PC-9 (cell line): ENCODE measurements around the gene KRTAP6-3. TPM values are rescaled to one million over a fixed set of nuclear protein-coding genes. Genes with fewer than 3 reads are reported as not detected.

Experiments
- BruUV-seq: library from RNA; stranded (reverse); fragments of 400-500 nt; replicated peaks from 2 replicates; lab custom pipeline; 2021; lab: Mats Ljungman, UMichigan
- CTCF ChIA-PET: fragments of 300-600 bp; sonication (Branson Sonifier 250); formaldehyde crosslinking; loops from one replicate; lab custom pipeline; 2022; ENCODE audit warnings: antibody characterized with exemption; lab: Charles Lee
- POLR2A ChIA-PET: fragments of 300-600 bp; sonication (Branson Sonifier 250); formaldehyde crosslinking; loops from one replicate; lab custom pipeline; 2022; ENCODE audit warnings: antibody characterized with exemption; ENCODE audit not compliant: unreplicated experiment; lab: Charles Lee
- DNase-seq, 2 experiments: peaks; one replicate each; pipeline versions ENCODE4 v3.0.0 to v3.0.0-alpha.2; 2015 to 2022; ENCODE audit warnings: mixed read lengths in 1 of 2
- H2AFZ ChIP-seq: fragments of 200-600 bp; sonication (generic); 2 replicates; pipeline ENCODE4 v1.8.1; 2017; ENCODE audit warnings: antibody characterized with exemption
- H3F3A ChIP-seq: fragments of 200-600 bp; sonication (generic); 2 replicates; pipeline ENCODE4 v1.8.1; 2017; ENCODE audit warnings: antibody characterized with exemption, mild to moderate bottlenecking, low read depth; ENCODE audit not compliant: insufficient read depth
- H3K27ac ChIP-seq: fragments of 200-600 bp; sonication (generic); 2 replicates; pipeline ENCODE4 v1.6.1; 2016; ENCODE audit warnings: mixed run types
- H3K27me3 ChIP-seq: fragments of 200-600 bp; sonication (generic); 2 replicates; pipeline ENCODE4 v1.6.1; 2016; ENCODE audit warnings: low read depth, mixed run types; ENCODE audit not compliant: insufficient read depth
- H3K36me3 ChIP-seq: fragments of 200-600 bp; sonication (generic); 2 replicates; pipeline ENCODE4 v1.6.1; 2016; ENCODE audit warnings: low read depth, mixed run types
- H3K4me1 ChIP-seq: fragments of 200-600 bp; sonication (generic); replicated peaks from 2 replicates; pipeline ENCODE4 v1.6.1; 2016; ENCODE audit warnings: mixed run types; ENCODE audit not compliant: insufficient read depth
- H3K4me2 ChIP-seq: fragments of 200-600 bp; sonication (generic); 2 replicates; pipeline ENCODE4 v1.6.1; 2017; ENCODE audit warnings: mixed run types
- H3K4me3 ChIP-seq: fragments of 200-600 bp; sonication (generic); 2 replicates; pipeline ENCODE4 v1.6.1; 2016; ENCODE audit warnings: mixed run types
- H3K79me2 ChIP-seq: fragments of 200-600 bp; sonication (generic); 2 replicates; pipeline ENCODE4 v1.6.1; 2017; ENCODE audit warnings: low read depth, mixed run types
- H3K9me2 ChIP-seq: fragments of 200-600 bp; sonication (generic); 2 replicates; pipeline ENCODE4 v1.8.1; 2017; ENCODE audit warnings: mild to moderate bottlenecking; ENCODE audit not compliant: insufficient read depth
- H3K9me3 ChIP-seq: fragments of 200-600 bp; sonication (generic); 2 replicates; pipeline ENCODE4 v1.8.1; 2016; ENCODE audit warnings: low read depth; ENCODE audit not compliant: insufficient read depth
- H4K20me1 ChIP-seq: fragments of 200-600 bp; sonication (generic); 2 replicates; pipeline ENCODE4 v1.8.1; 2017; ENCODE audit not compliant: insufficient read depth
- CTCF ChIP-seq: fragments of 200-600 bp; sonication (generic); conservative IDR thresholded peaks from 2 replicates; pipeline ENCODE4 v1.6.1; 2017; ENCODE audit warnings: mixed run types, antibody characterized with exemption, mild to moderate bottlenecking, moderate library complexity
- EZH2 ChIP-seq: fragments of 200-600 bp; sonication (generic); IDR thresholded peaks from 2 replicates; pipeline ENCODE4 v1.8.0; 2017; ENCODE audit warnings: antibody characterized with exemption, low read depth
- intact Hi-C: fragments of 100-400 bp; cut with micrococcal nuclease; formaldehyde crosslinking; loops from one replicate; pipeline ENCODE4 v1.10.0; 2022; ENCODE audit not compliant: unreplicated experiment
- total RNA-seq: library from RNA; stranded (reverse); gene quantifications from 2 replicates; pipeline ENCODE4 v1.2.3, GENCODE V29; 2021

The KRTAP6-3 gene
- total RNA-seq, 1 experiment from 2014 or later = not detected

GRCh38 chr21:30629200-30629599 is 37.0 kb downstream of the KRTAP6-3 start:
- no peaks in the 10 kb centered on the region for H3K4me1 ChIP-seq
- H3K4me2 ChIP-seq = no peak overlapping the region
- H3K9me2 ChIP-seq = no peaks in the 10 kb centered on the region
- BruUV-seq = no TSS peak
- no peaks in the 10 kb centered on the region for H3K79me2 ChIP-seq
- ChIA-PET CTCF (no interaction called here), POLR2A (no interaction called here)
- no peak overlapping the region for H2AFZ ChIP-seq
- TF ChIP-seq CTCF = no peak
- no peak for TF ChIP-seq EZH2
- no peaks in the 10 kb centered on the region for H3K36me3 ChIP-seq
- H3K4me3 ChIP-seq = no peak overlapping the region
- H4K20me1 ChIP-seq = no peaks in the 10 kb centered on the region
- H3F3A ChIP-seq = no peaks in the 10 kb centered on the region
- DNase-seq = no peak
- H3K9me3 ChIP-seq = no peaks in the 10 kb centered on the region
- H3K27ac ChIP-seq = no peak overlapping the region
- H3K27me3 ChIP-seq = no peaks in the 10 kb centered on the region
- intact Hi-C loops = no loop called here

GRCh38 chr21:30634906-30635305 is 42.7 kb downstream of the KRTAP6-3 start, which contains the start of gene KRTAP20-2:
Gene KRTAP20-2, plus strand, starts transcription at chr21:30635206. Its CDS starts 58 bp downstream, at chr21:30635264.
- BruUV-seq = no TSS peak
- intact Hi-C loops = no loop called here
- no peak within 1 kb of the TSS for H3K4me2 ChIP-seq
- H3K9me2 ChIP-seq = no peaks in the 10 kb centered on the region
- H2AFZ ChIP-seq = no peak within 1 kb of the TSS
- H3F3A ChIP-seq = no peaks in the 10 kb centered on the region
- DNase-seq = no peak
- TF ChIP-seq CTCF (no peak), EZH2 (no peak)
- H3K4me1 ChIP-seq = no peaks in the 10 kb centered on the region
- H3K27ac ChIP-seq = no peak within 1 kb of the TSS
- no peaks in the 10 kb centered on the region for H3K79me2 ChIP-seq
- POLR2A ChIA-PET = no interaction called here
- H3K36me3 ChIP-seq = no peaks in the 10 kb centered on the region
- no peak within 1 kb of the TSS for H3K4me3 ChIP-seq
- H3K27me3 ChIP-seq = no peaks in the 10 kb centered on the region
- H4K20me1 ChIP-seq = no peaks in the 10 kb centered on the region
- no peaks in the 10 kb centered on the region for H3K9me3 ChIP-seq
- CTCF ChIA-PET = no interaction called here

GRCh38 chr21:30638686-30639085 is 46.4 kb downstream of the KRTAP6-3 start:
- Histone ChIP-seq H3K27ac (no peak overlapping the region), H3K79me2 (no peaks in the 10 kb centered on the region), H3K4me2 (no peak overlapping the region), H4K20me1 (no peaks in the 10 kb centered on the region), H3K4me3 (no peak overlapping the region), H3K9me3 (no peaks in the 10 kb centered on the region), H3F3A (no peaks in the 10 kb centered on the region), H3K36me3 (no peaks in the 10 kb centered on the region), H3K9me2 (no peaks in the 10 kb centered on the region), H3K27me3 (no peaks in the 10 kb centered on the region), H3K4me1 (no peaks in the 10 kb centered on the region), H2AFZ (no peak overlapping the region)
- CTCF ChIA-PET = no interaction called here
- no TSS peak for BruUV-seq
- intact Hi-C loops = no loop called here
- no peak for DNase-seq
- POLR2A ChIA-PET = no interaction called here
- no peak for TF ChIP-seq CTCF
- no peak for TF ChIP-seq EZH2
